HG03565 (cell line): Measurements from ENCODE around the gene C10orf71.

Experiments used
- ATAC-seq: cut with Tn5 transposase; IDR thresholded peaks from one replicate; pipeline ENCODE4 v1.9.1; 2021; ENCODE audit warnings: mild to moderate bottlenecking, moderate library complexity; ENCODE audit not compliant: unreplicated experiment

C10orf71 gene

GRCh38 chr10:49370326-49371100 lies 71.5 kb downstream of the C10orf71 start:
- ATAC-seq, result no peak

- ATAC-seq, result no peak
Observed at GRCh38 chr10:49371967-49372366, 73.0 kb downstream of the C10orf71 start.

GRCh38 chr10:49373361-49373760 lies 74.4 kb downstream of the C10orf71 start:
- no peak for ATAC-seq

GRCh38 chr10:49374740-49375139 lies 75.8 kb downstream of the C10orf71 start:
- no peak for ATAC-seq

- no peak for ATAC-seq
Observed at GRCh38 chr10:49375611-49376010, 76.6 kb downstream of the C10orf71 start.
